GM18873 (cell line): Measurements from ENCODE around the gene LYSMD2.

ENCODE experiments used
- ATAC-seq: cut with Tn5 transposase; IDR thresholded peaks from one replicate; pipeline ENCODE4 v1.9.1; 2021; ENCODE audit warnings: mild to moderate bottlenecking, moderate library complexity, moderate number of reproducible peaks; ENCODE audit not compliant: unreplicated experiment, low FRiP score

Gene LYSMD2

DNA sequence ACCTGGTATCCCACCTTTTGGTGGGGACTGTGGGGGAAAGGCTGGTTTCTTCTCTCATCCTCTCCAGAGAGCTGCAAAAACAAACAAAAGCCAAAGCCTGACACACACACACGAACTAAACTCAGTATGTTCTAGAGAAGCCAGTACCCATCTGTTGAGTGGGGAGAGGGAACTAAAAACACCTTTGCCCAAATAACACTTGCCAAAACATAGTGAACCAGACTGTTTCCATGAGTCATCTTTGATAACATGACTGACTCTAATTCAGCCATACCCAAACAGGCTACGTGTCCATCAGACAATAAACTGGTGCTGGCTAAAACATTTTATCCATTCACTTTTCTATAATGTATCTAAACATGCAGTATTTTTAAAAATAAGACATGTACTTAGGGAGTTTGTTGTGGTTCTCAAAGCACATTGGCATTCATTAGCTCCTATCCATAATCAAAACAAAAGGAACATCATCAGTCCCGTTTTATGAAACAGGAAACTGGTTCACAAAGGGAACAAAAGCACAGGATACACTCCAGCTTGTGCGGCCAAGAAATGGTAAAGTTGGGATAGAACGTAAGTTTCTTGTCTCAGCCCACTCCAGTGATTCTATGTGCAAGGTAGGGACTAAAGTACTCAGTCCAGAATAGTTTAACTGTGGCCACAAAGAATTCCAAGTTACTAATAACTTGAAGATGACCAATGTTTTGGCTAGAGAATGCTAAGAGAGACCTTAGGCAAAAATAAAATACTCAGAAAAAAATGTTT, 16.1 kb downstream of the LYSMD2 start:
- ATAC-seq: no peak

- no peak for ATAC-seq
Observed at GRCh38 chr15:51720201-51720995, 17.1 kb downstream of the LYSMD2 start.

- ATAC-seq: no peak
Observed at GRCh38 chr15:51718746-51719145, 18.7 kb downstream of the LYSMD2 start.

DNA sequence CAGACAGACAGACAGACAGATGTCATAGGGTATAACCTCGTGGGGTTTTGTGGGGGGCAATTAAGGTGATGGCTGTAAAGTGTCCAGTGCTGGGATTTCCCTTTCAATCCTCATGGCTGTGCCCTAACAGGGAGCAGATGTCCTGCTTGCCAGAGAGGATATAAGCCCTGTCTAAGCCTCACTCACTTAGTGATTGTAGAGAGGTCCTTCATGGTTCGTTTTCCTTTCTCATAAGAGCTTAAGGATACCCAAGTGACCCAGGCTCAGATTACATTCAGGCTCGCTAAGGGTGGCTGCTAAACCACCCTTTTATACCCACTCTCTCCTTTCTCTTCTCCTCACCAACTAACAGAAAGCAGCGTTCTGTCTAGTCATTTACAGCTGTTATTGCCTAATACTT, 19.2 kb downstream of the LYSMD2 start:
- no peak for ATAC-seq

DNA sequence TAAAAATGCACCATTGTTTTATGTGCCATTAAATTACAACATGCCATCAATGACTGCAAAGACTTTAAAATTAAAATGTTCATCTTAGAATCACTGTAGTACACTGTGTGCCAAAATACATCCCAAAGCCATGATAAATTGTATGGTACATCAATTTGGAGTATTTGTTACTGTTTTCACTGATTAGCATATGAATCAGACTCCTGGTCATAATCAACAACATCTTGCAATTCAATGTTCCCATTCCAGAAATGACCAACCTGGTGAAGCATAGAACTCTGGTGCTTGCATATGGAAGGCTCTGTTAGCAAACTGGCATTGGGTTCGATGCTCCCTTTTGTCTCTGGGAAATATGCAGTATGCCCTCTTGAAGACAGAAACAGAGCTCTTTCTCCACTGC, 22.5 kb downstream of the LYSMD2 start:
- ATAC-seq: no peak

DNA sequence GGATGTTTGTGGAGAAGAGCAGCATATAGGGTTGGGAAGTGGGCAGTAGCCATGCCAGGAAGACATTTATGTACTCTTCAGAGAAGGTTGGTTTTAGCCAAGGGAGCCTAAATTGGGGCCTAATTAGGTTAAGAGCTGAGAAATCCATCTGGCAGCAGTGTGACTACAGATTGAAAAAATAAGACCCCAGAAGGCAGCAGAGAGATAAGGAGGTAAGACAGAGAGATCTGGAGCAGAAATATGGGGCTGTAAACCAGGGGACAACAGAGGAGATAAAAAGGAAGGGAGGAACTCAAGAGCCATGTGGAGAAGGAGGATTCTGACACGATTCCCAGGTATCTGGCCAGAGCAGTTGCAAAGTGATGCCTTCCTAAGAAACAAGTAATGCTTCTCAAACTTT, 23.3 kb downstream of the LYSMD2 start:
- ATAC-seq: no peak

DNA sequence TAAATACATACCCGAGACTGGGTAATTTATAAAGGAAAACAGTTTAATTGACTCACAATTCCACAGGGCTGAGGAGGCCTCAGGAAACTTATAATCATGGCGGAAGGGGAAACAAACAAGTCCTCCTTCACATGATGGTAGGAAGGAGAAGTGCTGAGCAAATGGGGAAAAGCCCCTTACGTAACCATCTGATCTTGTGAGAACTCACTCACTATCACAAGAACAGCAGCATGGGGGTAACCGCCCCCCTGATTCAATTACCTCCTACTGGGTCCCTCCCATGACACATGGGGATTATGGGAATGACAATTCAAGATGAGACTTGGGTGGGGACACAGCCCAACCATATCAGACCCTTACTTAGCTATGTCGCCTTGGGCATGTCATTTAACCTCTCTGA, 28.4 kb downstream of the LYSMD2 start:
- no peak for ATAC-seq

DNA sequence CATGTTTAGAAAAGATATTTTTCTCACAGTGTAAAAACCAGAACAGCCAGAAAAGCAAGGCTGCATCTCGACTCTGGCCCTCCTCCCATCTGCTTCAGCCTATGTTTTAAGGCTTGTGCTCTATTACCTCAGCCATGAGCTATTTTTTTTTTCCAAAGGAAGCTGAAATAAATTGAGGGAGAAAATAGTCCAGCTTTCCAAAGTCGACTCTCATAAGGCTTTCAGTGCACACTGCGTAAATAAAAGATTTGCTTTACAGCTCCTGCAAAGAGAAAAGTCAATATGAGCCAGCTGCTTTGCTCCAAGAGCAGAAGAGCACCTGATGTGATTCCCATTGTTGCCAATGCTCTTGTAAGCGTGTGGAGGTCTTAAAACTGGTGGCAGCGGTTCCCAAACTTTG, 29.4 kb downstream of the LYSMD2 start:
- ATAC-seq: no peak

GRCh38 chr15:51706926-51707608, 30.4 kb downstream of the LYSMD2 start:
- ATAC-seq: no peak

- no peak for ATAC-seq
Observed at GRCh38 chr15:51706291-51706690, 31.2 kb downstream of the LYSMD2 start.

- no peak for ATAC-seq
Observed at GRCh38 chr15:51702710-51703109, 34.7 kb downstream of the LYSMD2 start.

DNA sequence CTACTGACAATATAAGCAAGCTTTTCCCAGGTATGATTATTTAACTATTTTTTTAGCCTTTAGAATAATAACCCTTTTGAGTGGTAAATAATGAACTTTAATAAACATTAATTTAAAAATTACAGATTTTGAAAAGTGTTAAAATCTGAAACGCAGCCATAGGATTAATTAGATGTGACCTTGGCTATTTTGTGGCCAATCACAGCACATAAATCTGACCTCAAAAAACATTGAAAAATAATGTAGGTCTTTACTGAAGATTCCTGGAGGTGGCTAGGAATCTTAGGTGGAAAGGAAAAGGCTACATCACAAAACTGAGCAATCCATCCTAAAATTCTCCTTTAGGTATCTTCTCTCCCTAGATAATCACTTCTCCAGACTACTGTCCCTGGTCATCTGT, 38.1 kb downstream of the LYSMD2 start:
- ATAC-seq: no peak

GRCh38 chr15:51697163-51697562, 40.3 kb downstream of the LYSMD2 start:
- no peak for ATAC-seq

DNA sequence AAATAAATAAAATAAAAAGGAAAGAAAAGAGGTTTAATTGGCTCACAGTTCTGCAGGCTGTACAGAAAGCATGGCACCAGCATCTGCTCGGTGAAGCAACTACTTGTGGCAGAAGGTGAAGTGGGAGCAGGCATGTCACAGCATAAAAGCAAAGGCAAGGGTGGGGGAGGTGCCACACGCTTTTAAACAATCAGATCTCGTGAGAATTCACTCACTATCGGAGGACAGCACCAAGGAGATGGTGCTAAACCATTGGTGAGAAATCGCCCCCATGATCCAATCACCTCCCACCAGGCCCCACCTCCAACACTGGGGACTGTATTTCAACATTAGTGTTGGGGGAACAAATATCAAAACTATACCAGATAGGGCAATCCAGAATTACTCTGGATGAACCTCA, 40.9 kb downstream of the LYSMD2 start:
- ATAC-seq: no peak

DNA sequence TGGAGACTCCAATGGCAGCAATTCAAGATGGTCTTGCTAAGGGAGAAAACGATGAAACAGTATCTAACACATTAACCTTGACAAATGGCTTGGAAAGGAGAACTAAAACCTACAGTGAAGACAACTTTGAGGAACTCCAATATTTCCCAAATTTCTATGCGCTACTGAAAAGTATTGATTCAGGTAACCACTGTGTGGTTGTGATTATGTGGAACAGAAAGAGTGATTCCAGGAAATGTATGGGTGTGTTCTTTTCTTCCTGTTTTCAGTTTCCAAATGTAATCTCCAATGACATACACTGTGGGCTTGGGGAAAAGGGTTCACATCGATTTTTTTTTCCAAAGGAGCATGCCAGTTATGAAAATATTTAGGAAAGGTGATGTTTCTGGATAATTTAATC, 45.3 kb downstream of the LYSMD2 start:
- ATAC-seq: no peak

- ATAC-seq: no peak
Observed at GRCh38 chr15:51688863-51689262, 48.6 kb downstream of the LYSMD2 start.

DNA sequence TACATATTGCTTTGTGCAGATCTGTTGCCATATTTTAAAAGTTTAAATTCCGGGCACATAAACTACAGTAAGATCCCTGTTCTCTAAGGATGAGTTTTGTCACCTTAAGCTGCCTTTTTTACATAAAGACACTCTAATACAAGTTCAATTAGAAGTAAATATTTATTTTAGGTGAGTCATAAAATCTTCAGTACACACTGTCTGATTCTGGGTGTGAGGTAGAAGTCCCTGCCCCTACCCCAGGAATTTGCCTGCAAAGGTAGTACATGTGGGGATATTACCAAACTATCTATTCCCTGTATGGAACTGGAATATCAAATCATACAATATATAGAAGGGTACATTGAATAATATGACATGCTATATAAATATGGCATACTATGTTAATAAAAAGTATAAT, 49.9 kb downstream of the LYSMD2 start:
- ATAC-seq: no peak

- ATAC-seq: no peak
Observed at GRCh38 chr15:51681303-51681963, 56.0 kb downstream of the LYSMD2 start, which contains the start of gene SCG3. TSS of gene SCG3 (plus strand) at chr15:51681503. CDS start at chr15:51681756, 253 bp downstream.

GRCh38 chr15:51680321-51680720, 57.1 kb downstream of the LYSMD2 start:
- ATAC-seq: no peak

DNA sequence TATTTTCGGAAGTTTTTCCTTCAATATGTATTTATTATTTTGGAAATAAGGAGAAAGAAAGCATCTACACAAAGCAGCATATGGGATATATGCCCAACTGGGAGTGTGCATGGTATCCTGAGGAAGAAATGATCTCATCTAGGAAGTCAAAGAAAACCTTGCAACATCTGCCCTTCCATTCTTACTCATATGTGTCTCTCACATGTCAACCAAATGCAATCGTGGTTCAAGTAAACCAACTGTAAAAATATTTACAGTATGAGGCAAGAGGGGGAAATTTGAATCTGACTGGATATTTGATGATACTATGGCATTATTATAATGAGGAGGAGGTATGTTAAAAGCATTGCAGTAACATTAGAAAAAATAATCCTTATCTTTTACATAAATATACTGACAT, 59.4 kb downstream of the LYSMD2 start:
- ATAC-seq: no peak

DNA sequence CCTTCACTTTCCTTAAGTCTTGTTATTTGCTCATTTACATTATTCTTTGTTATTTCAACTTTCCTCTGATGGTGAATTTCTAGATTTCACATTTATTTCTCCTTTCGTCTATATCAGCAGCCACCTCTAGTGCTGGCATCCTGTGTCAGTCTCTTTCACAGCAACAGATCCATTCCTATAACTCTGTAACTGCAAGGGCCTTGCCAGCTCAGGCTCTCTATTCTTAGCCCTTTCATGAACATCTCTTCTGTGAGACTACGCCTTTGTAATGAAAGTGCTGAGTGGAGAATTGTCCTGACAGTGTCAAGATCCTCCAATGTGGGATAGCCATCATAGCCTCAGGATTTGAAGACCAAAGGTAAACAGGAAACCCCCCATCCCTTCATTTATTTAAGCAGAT, 60.0 kb downstream of the LYSMD2 start:
- ATAC-seq: no peak
